ENCODE measurements around the gene DHPS. TPM values are rescaled to one million over a fixed set of nuclear protein-coding genes. Genes with fewer than 3 reads are reported as not detected.

DHPS gene
- total and polyA plus RNA-seq, 4 donors = 65.0 to 80.8 (median 74.7) TPM

GRCh38 chr19:12638611-12639182, 43.0 kb downstream of the DHPS start:
- no peaks in the 10 kb centered on the region for H3K36me3 ChIP-seq (ENCODE audit: control insufficient read depth in 4 of 4, insufficient read depth in 4 of 4, low read length in 4 of 4)
- H3K9ac ChIP-seq (ENCODE audit: insufficient read depth in 1 of 2, low read length in 2 of 2) = no peak overlapping the region
- TF ChIP-seq CTCF (IDR thresholded peaks at IDR 0.05; ENCODE audit: control extremely low read depth, extremely low read depth) = no peak
- DNase-seq (no peak), ATAC-seq (ENCODE audit: insufficient read depth, low FRiP score) (no peak)
- H3K4me3 ChIP-seq = no peak overlapping the region
- no peaks in the 10 kb centered on the region for H3K27me3 ChIP-seq (ENCODE audit: control insufficient read depth in 3 of 3, insufficient read depth in 3 of 3, low read length in 2 of 3)
- WGBS, 2 donors = 96% methylated on average over 20 to 22 of the region's 22 CpGs
- H3K9me3 ChIP-seq (ENCODE audit: control insufficient read depth in 4 of 4, insufficient read depth in 3 of 4, low read length in 3 of 4) = no peaks in the 10 kb centered on the region
- no peak overlapping the region for H3K27ac ChIP-seq (ENCODE audit: low read depth in 1 of 2, low read length in 1 of 2)
- H3K4me1 ChIP-seq (ENCODE audit: control insufficient read depth in 5 of 5, insufficient read depth in 5 of 5, low read length in 5 of 5) = peaks cover 0 to 7% (median 0%) of the 10 kb centered on the region in 5 donors

- Histone ChIP-seq H3K4me3 (no peak overlapping the region), H3K9me3 (ENCODE audit: control insufficient read depth in 4 of 4, insufficient read depth in 3 of 4, low read length in 3 of 4) (no peaks in the 10 kb centered on the region), H3K4me1 (ENCODE audit: control insufficient read depth in 5 of 5, insufficient read depth in 5 of 5, low read length in 5 of 5) (peaks cover 0 to 7% (median 0%) of the 10 kb centered on the region in 5 donors), H3K36me3 (ENCODE audit: control insufficient read depth in 4 of 4, insufficient read depth in 4 of 4, low read length in 4 of 4) (peaks cover 0 to 4% (median 2%) of the 10 kb centered on the region in 4 donors), H3K27me3 (ENCODE audit: control insufficient read depth in 3 of 3, insufficient read depth in 3 of 3, low read length in 2 of 3) (no peaks in the 10 kb centered on the region), H3K9ac (ENCODE audit: insufficient read depth in 1 of 2, low read length in 2 of 2) (no peak overlapping the region), H3K27ac (ENCODE audit: low read depth in 1 of 2, low read length in 1 of 2) (no peak overlapping the region)
- ATAC-seq (ENCODE audit: insufficient read depth, low FRiP score) (no peak), DNase-seq (no peak)
- 86 to 91% methylated on average over 13 of the region's 13 CpGs for WGBS, 2 donors
- TF ChIP-seq CTCF (IDR thresholded peaks at IDR 0.05; ENCODE audit: control extremely low read depth, extremely low read depth) = no peak
These were observed 45.0 kb downstream of the DHPS start for GRCh38 chr19:12636631-12637030.

- no peaks in the 10 kb centered on the region for H3K4me1 ChIP-seq (ENCODE audit: control insufficient read depth in 5 of 5, insufficient read depth in 5 of 5, low read length in 5 of 5)
- H3K4me3 ChIP-seq = no peak overlapping the region
- no peak for DNase-seq
- TF ChIP-seq CTCF (IDR thresholded peaks at IDR 0.05; ENCODE audit: control extremely low read depth, extremely low read depth) = no peak
- H3K9me3 ChIP-seq (ENCODE audit: control insufficient read depth in 4 of 4, insufficient read depth in 3 of 4, low read length in 3 of 4) = peaks cover 3 to 20% (median 12%) of the 10 kb centered on the region in 4 donors
- no peak overlapping the region for H3K9ac ChIP-seq (ENCODE audit: insufficient read depth in 1 of 2, low read length in 2 of 2)
- H3K36me3 ChIP-seq (ENCODE audit: control insufficient read depth in 4 of 4, insufficient read depth in 4 of 4, low read length in 4 of 4) = peaks cover 27 to 51% (median 34%) of the 10 kb centered on the region in 4 donors
- ATAC-seq (ENCODE audit: insufficient read depth, low FRiP score) = no peak
- no peaks in the 10 kb centered on the region for H3K27me3 ChIP-seq (ENCODE audit: control insufficient read depth in 3 of 3, insufficient read depth in 3 of 3, low read length in 2 of 3)
- WGBS, 2 donors = 98% methylated on average over 7 of the region's 7 CpGs
- H3K27ac ChIP-seq (ENCODE audit: low read depth in 1 of 2, low read length in 1 of 2) = no peak overlapping the region
These were observed 52.5 kb downstream of the DHPS start for GRCh38 chr19:12629215-12629614.
